ENCODE results near the gene UBE2C.

Gene UBE2C

GRCh38 chr20:45814314-45814713 lies 1.9 kb downstream of the UBE2C start:
- Histone ChIP-seq H3K27me3 (ENCODE audit: control insufficient read depth, low read length) (no peaks in the 10 kb centered on the region), H3F3A (ENCODE audit: control insufficient read depth, insufficient read depth) (peaks cover 38% of the 10 kb centered on the region), H4K20me1 (ENCODE audit: control insufficient read depth, insufficient read depth, low read depth, low read length) (peaks cover 3% of the 10 kb centered on the region; the same call in 1 of the 2 replicates), H3K9me3 (ENCODE audit: control insufficient read depth, insufficient read depth, low read length) (no peaks in the 10 kb centered on the region), H3K4me1 (ENCODE audit: control insufficient read depth, low read length) (peaks cover 13% of the 10 kb centered on the region), H3K27ac (ENCODE audit: low read depth, low read length) (no peak overlapping the region), H3K4me2 (ENCODE audit: low read length) (peak overlapping the region; percentile 15; the same call in 1 of the 2 replicates), H3K4me3 (ENCODE audit: low read length) (no peak overlapping the region), H3K36me3 (ENCODE audit: control insufficient read depth, low read length) (peaks cover 77% of the 10 kb centered on the region), H3K9me2 (replicated peaks; ENCODE audit: control insufficient read depth, low read length) (no peaks in the 10 kb centered on the region), H3K79me2 (ENCODE audit: control insufficient read depth, low read length) (peaks cover 22% of the 10 kb centered on the region)
- no peak for TF ChIP-seq CTCF (IDR thresholded peaks at IDR 0.05; ENCODE audit: low read depth, low read length, poor library complexity, severe bottlenecking)
- TF ChIP-seq EZH2phosphoT487 (IDR thresholded peaks at IDR 0.05; ENCODE audit: borderline replicate concordance, low read length): no peak

- H3F3A ChIP-seq (ENCODE audit: control insufficient read depth, insufficient read depth): peaks cover 42% of the 10 kb centered on the region
- no peak overlapping the region for H3K4me3 ChIP-seq (ENCODE audit: low read length)
- peaks cover 11% of the 10 kb centered on the region for H3K4me1 ChIP-seq (ENCODE audit: control insufficient read depth, low read length)
- peaks cover 3% of the 10 kb centered on the region; the same call in 1 of the 2 replicates for H4K20me1 ChIP-seq (ENCODE audit: control insufficient read depth, insufficient read depth, low read depth, low read length)
- H3K4me2 ChIP-seq (ENCODE audit: low read length): no peak overlapping the region
- H3K9me2 ChIP-seq (replicated peaks; ENCODE audit: control insufficient read depth, low read length): no peaks in the 10 kb centered on the region
- H3K79me2 ChIP-seq (ENCODE audit: control insufficient read depth, low read length): peaks cover 21% of the 10 kb centered on the region
- no peak overlapping the region for H3K27ac ChIP-seq (ENCODE audit: low read depth, low read length)
- no peak for TF ChIP-seq CTCF (IDR thresholded peaks at IDR 0.05; ENCODE audit: low read depth, low read length, poor library complexity, severe bottlenecking)
- TF ChIP-seq EZH2phosphoT487 (IDR thresholded peaks at IDR 0.05; ENCODE audit: borderline replicate concordance, low read length): no peak
- H3K36me3 ChIP-seq (ENCODE audit: control insufficient read depth, low read length): peaks cover 52% of the 10 kb centered on the region
- no peaks in the 10 kb centered on the region for H3K9me3 ChIP-seq (ENCODE audit: control insufficient read depth, insufficient read depth, low read length)
- H3K27me3 ChIP-seq (ENCODE audit: control insufficient read depth, low read length): no peaks in the 10 kb centered on the region
Measured at GRCh38 chr20:45816951-45817350, 4.5 kb downstream of the UBE2C start.

DNA sequence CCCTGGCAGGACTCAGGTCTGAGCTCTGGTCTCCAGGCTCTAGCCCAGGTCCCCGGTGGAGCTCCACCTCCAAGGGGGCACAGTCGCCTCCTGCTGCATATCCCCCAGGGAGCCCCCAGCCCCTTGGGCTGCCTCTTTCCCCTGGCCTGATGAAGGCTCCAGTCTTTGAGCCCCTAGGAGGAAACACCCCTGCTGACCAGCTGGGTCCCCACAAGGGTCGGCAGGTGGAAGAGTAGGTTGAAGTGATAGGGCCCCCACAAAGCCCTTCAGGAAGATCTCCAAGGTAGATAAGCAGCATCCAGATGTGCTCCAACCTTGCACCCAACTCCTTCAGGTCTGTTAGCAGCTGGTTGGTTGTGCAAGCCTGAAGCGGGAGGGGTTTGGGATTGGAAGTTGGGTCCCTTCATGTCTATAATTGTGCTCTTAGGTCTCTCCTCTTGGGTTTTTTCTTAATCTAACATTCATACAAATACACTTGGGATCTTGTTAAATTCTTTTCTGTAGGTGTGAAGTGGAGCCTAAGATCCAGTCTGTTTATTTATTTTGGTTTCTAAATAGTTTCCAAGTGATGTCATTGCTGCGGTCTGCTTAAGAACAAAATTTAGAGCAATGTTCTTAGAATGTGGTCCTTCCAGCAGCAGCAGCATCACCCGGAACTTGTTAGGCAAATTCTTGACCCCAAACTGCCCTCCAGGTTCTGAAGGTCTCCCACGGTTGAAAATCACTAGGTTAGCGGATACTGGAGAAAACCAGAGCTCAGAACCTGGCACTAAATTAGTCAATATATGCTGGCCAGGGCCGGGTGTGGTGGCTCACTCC lies 5.1 kb downstream of the UBE2C start:
- Histone ChIP-seq H4K20me1 (ENCODE audit: control insufficient read depth, insufficient read depth, low read depth, low read length) (peaks cover 3% of the 10 kb centered on the region; the same call in 1 of the 2 replicates), H3K4me2 (ENCODE audit: low read length) (no peak overlapping the region), H3F3A (ENCODE audit: control insufficient read depth, insufficient read depth) (peaks cover 42% of the 10 kb centered on the region), H3K4me1 (ENCODE audit: control insufficient read depth, low read length) (peaks cover 9% of the 10 kb centered on the region), H3K27me3 (ENCODE audit: control insufficient read depth, low read length) (no peaks in the 10 kb centered on the region), H3K36me3 (ENCODE audit: control insufficient read depth, low read length) (peaks cover 49% of the 10 kb centered on the region), H3K4me3 (ENCODE audit: low read length) (no peak overlapping the region), H3K9me2 (replicated peaks; ENCODE audit: control insufficient read depth, low read length) (no peaks in the 10 kb centered on the region), H3K9me3 (ENCODE audit: control insufficient read depth, insufficient read depth, low read length) (no peaks in the 10 kb centered on the region), H3K27ac (ENCODE audit: low read depth, low read length) (no peak overlapping the region), H3K79me2 (ENCODE audit: control insufficient read depth, low read length) (peaks cover 18% of the 10 kb centered on the region)
- TF ChIP-seq CTCF (IDR thresholded peaks at IDR 0.05; ENCODE audit: low read depth, low read length, poor library complexity, severe bottlenecking) (no peak), EZH2phosphoT487 (IDR thresholded peaks at IDR 0.05; ENCODE audit: borderline replicate concordance, low read length) (no peak)

All from DOHH2 (cell line).